T-helper 2 cell treated with Interferon-gamma antibody and Interleukin-4, amounts not matched to agents 5 μg/mL and 100 μg/mL, for 36 hours (primary cell): Measurements from ENCODE around the gene HSF4.
A peak's percentile ranks its signal among the peaks of the same experiment; 100 is the strongest.

Experiments used
- DNase-seq: peaks from one replicate; pipeline ENCODE4 v3.0.0; 2021; ENCODE audit warnings: low spot score
- H3K27ac Mint-ChIP-seq: one replicate; pipeline ENCODE4 v1.8.0; 2021; ENCODE audit warnings: mild to moderate bottlenecking, mixed read lengths
- H3K27me3 Mint-ChIP-seq: one replicate; pipeline ENCODE4 v1.8.0; 2021; ENCODE audit warnings: low read depth, mixed read lengths
- H3K36me3 Mint-ChIP-seq: one replicate; pipeline ENCODE4 v1.8.0; 2021; ENCODE audit warnings: low read depth, mixed read lengths
- H3K4me1 Mint-ChIP-seq: one replicate; pipeline ENCODE4 v1.8.0; 2021; ENCODE audit warnings: low read depth, mixed read lengths
- H3K4me3 Mint-ChIP-seq: one replicate; pipeline ENCODE4 v1.8.0; 2022; ENCODE audit warnings: mild to moderate bottlenecking, moderate library complexity, mixed read lengths
- H3K9me3 Mint-ChIP-seq: one replicate; pipeline ENCODE4 v1.8.0; 2021; ENCODE audit warnings: mixed read lengths

The HSF4 gene

DNA sequence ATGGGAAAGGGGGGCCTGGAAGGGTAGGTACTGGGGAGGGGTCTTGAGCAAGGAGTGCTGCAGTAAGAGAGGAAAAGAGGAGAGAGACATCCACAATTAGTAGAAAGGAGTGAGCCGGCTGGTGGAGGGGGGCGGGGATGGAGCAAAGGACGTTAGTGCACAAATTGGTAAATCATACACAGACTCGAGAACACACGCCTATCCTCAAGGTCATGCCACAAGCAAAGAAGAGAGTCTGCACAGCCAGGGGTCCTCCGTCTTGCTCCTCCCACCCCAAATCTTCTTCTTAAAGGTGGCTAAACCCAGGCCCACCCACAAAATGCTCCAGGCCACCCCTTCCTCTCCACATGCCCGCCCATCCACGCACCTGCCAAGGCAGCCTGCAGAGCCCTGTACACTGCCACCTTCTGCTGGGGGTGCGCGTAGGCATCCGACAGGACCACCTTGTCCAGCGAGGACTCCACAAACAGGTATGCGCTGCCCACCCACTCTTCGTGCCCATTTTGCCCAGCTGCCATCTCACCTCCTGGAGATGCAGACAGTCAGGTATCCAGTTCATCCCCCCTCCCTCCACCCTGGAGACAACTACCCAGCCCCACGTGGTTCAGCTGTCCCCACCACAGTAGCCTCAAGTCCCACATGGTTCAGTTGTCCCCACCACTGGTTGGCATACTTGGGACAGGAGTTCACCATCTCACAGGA, 8.3 kb upstream of the HSF4 start:
- Mint-ChIP-seq H3K36me3 (peaks cover 36% of the 10 kb centered on the region), H3K9me3 (no peaks in the 10 kb centered on the region), H3K4me3 (peak overlapping the region; percentile 51), H3K27ac (no peak overlapping the region), H3K4me1 (peaks cover 51% of the 10 kb centered on the region), H3K27me3 (peaks cover 2% of the 10 kb centered on the region)
- DNase-seq, result no peak

DNA sequence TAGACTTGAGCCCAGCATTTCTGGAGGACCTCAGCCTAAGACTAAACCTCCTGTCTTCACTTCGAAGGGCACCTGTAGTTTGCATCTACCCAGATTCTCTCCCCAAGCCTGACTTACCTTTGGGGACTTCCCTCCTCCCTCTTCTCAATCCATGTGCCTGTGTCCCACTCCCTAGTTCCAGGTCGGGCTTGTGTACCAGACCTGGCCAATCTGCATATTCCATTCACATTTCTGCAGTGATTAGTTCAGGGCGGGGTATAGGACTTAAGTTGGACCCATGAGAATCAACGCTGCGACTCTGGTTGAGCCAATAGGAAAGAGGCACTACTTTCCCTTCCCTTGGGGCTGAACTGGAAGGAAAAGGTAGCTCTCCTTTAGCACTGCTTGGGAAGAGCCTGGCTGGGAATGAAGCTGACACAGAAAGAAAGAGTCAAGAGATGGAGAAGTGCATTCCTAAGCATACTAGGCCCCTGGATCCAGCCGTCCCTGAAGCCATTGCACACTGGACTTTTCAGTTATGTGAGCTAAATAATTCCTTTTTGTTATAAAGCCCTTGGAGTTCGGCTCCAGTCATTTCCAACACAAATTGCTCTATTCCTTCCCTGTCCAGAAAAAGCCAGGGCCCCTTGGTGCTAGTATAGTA, 7.3 kb upstream of the HSF4 start:
- Mint-ChIP-seq H3K4me3 (peak overlapping the region; percentile 86), H3K27ac (peak overlapping the region; percentile 95), H3K9me3 (no peaks in the 10 kb centered on the region), H3K4me1 (peaks cover 52% of the 10 kb centered on the region), H3K36me3 (peaks cover 37% of the 10 kb centered on the region), H3K27me3 (peaks cover 2% of the 10 kb centered on the region)
- no peak for DNase-seq

DNA sequence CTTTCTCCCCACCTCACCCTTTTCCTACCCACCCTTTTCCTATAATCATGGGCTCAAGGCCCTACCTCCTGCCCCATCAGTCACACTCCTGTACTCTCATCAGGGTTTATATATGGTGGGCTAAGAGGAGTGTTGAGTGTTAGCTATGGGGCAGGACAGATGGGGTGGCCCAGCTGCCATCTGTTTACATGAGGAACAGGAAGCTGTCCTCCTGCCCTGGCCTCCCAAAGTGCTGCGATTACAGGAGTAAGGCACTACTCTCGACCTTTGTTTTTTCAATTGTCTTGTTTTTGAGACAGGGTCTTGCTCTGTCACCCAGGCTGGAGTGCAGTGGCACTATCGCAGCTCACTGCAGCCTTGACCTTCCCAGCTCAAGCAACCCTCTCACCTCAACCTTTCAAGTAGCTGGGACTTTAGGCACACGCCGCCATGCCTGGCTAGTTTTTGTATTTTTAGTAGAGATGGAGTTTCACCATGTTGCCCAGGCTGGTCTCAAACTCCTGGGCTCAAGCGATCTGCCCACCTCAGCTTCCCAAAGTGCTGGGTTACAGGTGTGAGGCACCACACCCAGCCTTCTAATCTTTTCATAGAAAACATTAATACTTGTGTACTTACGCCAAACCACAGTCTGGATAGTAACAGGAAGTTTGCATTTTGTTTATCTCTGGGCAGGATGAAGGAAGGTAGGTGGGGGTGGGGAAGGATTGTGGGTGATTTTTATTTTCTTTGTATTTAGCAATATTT, 6.5 kb upstream of the HSF4 start:
- peaks cover 50% of the 10 kb centered on the region for H3K4me1 Mint-ChIP-seq
- peaks cover 2% of the 10 kb centered on the region for H3K27me3 Mint-ChIP-seq
- H3K9me3 Mint-ChIP-seq, result no peaks in the 10 kb centered on the region
- H3K4me3 Mint-ChIP-seq, result peak overlapping the region; percentile 86
- H3K36me3 Mint-ChIP-seq, result peaks cover 35% of the 10 kb centered on the region
- H3K27ac Mint-ChIP-seq, result peak overlapping the region; percentile 95
- no peak for DNase-seq

DNA sequence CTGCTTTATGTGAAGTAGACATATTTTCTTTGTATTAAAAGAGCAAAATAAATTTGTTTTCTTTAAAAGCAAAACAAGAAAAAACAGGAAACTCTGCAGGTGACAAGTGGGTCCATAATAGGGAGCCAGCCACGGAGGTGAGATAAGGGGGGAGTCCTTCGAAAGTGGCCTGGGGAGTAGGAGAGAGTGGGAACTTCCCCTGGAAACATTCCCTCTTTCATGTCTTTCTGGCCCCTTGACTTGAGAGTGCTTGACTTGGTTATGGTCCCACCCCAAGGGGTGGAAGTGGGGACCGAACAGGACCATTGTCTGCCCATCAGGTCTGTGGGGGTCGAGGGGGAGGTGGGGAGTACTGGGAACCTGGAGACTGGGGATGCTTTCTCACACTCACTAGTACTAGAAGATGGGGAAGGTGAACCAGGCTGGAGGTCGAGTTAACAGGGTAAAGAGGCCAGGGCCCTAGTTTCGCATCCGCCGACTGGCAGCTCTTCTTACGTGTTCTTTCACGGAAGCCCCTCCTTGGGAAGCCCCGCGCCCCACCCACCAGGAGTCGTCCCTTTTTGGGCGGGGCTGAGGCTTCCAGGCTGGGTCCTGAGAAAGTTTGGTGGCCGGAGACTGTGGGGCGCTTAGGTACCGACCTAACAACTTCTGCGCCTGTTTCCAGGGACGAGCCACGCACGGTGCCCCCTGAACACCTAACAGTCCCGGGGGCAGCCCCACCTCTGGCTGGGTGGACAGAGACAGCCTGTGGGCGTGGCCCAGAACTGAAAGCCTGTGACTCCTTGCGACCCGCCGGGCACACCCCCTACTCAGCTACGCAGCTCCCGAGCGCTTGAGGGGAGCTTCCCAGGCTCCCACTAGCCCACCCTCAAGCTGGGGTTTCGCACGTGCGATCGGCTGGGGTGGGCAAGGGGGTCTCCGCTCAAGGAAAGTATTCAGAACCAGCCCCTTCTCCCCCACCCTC, 5.6 kb upstream of the HSF4 start:
- Mint-ChIP-seq H3K4me3 (peak overlapping the region; percentile 86), H3K36me3 (peaks cover 30% of the 10 kb centered on the region), H3K4me1 (peaks cover 44% of the 10 kb centered on the region), H3K27ac (peak overlapping the region; percentile 95), H3K27me3 (peaks cover 2% of the 10 kb centered on the region), H3K9me3 (no peaks in the 10 kb centered on the region)
- peak; percentile 87 for DNase-seq

DNA sequence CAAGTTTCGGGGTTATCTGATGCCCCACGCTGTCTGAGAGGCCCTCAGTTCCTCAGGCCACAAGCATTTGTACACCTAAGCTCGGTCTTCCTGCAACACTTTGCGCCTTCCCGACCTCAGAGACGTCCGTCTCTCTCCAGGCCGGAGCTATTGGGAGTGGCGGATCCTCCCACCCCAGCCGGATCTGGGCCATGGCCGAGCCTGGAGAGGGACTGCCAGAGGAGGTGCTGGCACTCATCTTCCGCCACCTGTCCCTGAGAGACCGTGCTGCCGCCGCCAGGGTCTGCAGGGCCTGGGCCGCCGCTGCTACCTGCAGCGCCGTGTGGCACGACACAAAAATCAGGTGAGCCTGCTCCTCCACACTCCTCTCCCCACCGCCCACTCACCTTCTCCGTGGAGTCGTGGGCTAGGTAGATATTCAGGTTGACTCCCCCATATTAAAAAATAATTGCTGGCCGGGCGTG, 2.9 kb upstream of the HSF4 start:
- peaks cover 41% of the 10 kb centered on the region for H3K4me1 Mint-ChIP-seq
- H3K36me3 Mint-ChIP-seq, result peaks cover 31% of the 10 kb centered on the region
- H3K4me3 Mint-ChIP-seq, result peak overlapping the region; percentile 66
- no peak for DNase-seq
- no peaks in the 10 kb centered on the region for H3K9me3 Mint-ChIP-seq
- peaks cover 22% of the 10 kb centered on the region for H3K27me3 Mint-ChIP-seq
- H3K27ac Mint-ChIP-seq, result no peak overlapping the region

DNA sequence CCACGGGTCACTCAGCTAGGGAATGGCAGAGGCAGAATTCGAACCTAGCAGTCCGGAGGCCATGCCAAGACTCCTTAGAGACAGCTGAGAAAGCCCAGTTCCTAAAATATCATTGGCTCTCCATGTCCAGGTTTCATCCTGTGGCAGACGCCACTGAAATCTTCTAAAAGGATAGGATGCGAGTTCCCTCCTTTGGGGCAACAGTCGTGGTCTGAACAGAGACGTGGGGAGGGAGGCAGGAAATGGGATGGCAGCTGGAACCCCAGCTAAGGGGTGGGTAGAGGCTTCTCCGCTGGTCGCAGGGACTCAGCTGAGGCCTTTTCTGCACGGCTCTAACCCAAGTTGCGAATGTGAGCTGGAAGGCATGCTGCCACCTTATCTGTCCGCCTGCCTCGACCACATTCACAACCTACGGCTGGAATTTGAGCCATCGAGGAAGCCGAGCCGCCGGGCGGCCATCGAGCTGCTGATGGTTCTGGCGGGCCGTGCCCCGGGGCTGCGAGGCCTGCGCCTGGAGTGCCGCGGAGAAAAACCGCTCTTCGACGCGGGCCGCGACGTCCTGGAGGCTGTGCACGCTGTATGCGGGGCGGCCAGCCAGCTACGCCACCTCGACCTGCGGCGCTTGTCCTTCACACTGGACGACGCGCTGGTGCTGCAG, 1.9 kb upstream of the HSF4 start:
- H3K4me1 Mint-ChIP-seq, result peaks cover 34% of the 10 kb centered on the region
- H3K9me3 Mint-ChIP-seq, result no peaks in the 10 kb centered on the region
- H3K36me3 Mint-ChIP-seq, result peaks cover 27% of the 10 kb centered on the region
- H3K27me3 Mint-ChIP-seq, result peaks cover 29% of the 10 kb centered on the region
- peak overlapping the region; percentile 67 for H3K27ac Mint-ChIP-seq
- H3K4me3 Mint-ChIP-seq, result peak overlapping the region; percentile 66
- DNase-seq, result no peak

DNA sequence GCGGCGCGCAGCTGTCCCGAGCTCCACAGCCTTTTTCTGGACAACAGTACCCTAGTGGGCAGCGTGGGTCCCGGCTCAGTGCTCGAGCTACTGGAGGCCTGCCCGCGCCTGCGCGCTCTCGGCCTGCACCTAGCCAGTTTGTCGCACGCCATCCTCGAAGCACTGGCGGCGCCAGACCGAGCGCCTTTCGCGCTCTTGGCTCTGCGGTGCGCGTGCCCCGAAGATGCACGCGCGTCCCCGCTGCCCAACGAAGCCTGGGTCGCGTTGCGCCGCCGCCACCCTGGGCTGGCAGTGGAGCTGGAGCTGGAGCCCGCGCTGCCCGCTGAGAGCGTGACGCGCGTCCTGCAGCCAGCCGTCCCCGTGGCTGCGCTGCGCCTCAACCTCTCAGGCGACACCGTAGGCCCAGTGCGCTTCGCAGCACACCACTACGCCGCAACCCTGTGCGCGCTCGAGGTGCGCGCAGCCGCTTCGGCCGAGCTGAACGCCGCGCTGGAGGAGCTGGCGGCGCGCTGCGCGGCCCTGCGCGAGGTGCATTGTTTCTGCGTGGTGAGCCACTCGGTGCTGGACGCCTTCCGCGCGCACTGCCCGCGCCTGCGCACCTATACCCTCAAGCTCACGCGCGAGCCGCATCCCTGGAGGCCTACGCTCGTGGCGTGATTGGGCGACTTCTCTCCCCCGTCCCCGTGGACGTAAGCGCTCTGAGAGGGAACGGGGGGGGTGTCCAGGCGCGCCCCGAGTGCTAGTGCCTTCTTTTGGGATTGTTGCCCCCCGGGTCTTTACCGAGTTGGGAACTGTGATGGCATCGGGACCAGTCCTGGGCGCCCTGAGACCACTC, 1.2 kb upstream of the HSF4 start:
- DNase-seq, result peak; percentile 56
- H3K9me3 Mint-ChIP-seq, result no peaks in the 10 kb centered on the region
- H3K27ac Mint-ChIP-seq, result no peak overlapping the region
- H3K36me3 Mint-ChIP-seq, result peaks cover 23% of the 10 kb centered on the region
- H3K27me3 Mint-ChIP-seq, result peaks cover 33% of the 10 kb centered on the region
- peaks cover 29% of the 10 kb centered on the region for H3K4me1 Mint-ChIP-seq
- H3K4me3 Mint-ChIP-seq, result peak overlapping the region; percentile 38

DNA sequence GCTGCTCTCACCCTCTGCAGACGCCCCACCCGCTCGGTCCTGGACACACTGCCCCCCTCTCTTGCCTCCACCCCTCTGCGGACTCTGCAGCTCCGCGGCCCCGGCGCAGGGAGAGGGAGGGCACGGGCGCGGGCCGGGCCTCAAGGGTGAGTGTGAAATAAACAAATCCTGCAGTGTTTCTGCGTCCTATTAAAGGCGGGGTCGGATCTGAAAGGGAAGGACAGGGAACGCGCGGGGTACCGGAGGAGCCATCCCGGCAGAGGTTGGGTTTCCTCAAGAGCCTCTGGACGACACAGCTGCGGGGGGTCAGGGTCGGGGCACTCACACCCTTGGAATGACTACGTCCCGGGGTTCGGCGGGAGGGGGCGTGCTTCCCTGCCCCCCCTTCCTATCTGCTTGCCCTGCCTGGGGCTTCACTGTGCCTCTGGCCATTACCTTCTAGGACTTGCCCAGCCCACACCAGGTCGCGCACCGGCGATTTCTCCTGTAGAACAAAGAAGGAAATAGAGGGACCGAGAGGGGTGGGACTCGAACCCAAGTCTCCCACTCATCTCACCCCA, 466 bp upstream of the HSF4 start:
- Mint-ChIP-seq H3K4me3 (peak overlapping the region; percentile 38), H3K4me1 (peaks cover 25% of the 10 kb centered on the region), H3K36me3 (peaks cover 21% of the 10 kb centered on the region), H3K27me3 (peaks cover 34% of the 10 kb centered on the region), H3K27ac (no peak overlapping the region), H3K9me3 (no peaks in the 10 kb centered on the region)
- no peak for DNase-seq

DNA sequence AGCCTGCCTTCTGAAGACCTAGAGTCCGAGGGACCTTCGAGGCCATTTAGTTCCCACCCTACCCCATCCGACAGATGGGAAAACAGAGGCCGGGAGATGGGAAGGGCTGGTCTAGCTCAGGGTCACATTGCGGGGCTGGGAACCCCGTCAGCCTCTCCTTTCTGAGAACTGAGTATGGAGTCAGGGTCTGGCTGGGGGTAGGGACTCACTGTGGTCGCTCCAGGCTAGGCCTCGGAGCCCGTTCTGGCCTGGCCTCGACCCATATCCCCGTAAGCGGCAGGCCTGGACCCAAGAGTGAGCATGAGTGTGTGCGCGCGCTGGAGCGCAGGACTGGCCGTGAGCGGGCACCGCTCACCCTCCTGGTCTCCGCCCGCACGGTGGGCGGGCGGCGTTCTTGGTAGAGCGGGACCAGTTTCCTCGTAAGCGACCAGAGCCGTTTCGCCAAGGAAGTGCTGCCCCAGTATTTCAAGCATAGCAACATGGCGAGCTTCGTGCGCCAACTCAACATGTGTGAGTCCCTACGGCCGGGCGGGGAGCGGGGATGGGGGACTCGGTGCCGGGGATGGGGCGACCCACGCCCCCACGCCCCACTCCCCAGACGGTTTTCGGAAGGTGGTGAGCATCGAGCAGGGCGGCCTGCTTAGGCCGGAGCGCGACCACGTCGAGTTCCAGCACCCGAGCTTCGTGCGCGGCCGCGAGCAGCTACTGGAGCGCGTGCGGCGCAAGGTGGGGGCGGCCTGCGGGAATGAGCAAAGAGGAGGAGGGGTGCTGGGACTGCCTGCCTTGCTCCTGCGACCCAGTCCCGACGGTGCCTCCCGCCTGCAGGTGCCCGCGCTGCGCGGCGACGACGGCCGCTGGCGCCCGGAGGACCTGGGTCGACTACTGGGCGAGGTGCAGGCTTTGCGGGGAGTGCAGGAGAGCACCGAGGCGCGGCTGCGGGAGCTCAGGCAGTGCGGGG, 855 bp downstream of the HSF4 start:
- Mint-ChIP-seq H3K4me3 (peak overlapping the region; percentile 38), H3K27me3 (peaks cover 34% of the 10 kb centered on the region), H3K27ac (no peak overlapping the region), H3K4me1 (peaks cover 29% of the 10 kb centered on the region), H3K9me3 (no peaks in the 10 kb centered on the region), H3K36me3 (peaks cover 21% of the 10 kb centered on the region)
- DNase-seq, result no peak

DNA sequence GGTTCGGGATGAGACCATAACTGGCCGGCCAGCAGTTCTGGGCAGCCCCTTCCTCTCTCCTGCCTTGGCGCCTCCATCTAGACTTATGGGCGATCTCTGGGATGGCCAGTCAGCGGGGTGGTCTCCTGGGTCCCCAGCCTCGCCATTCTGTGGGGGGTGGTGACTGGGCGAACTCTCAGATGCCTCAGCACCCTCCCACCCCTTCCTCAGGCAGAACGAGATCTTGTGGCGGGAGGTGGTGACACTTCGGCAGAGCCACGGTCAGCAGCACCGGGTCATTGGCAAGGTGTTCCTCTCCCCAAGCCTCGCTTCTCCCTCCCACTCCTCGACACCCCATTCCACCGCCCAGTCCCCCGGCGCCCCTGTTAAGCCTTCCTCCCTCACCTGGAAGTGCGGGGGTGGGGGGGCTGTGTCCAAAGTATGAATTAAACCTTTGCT, 1.6 kb downstream of the HSF4 start:
- no peaks in the 10 kb centered on the region for H3K9me3 Mint-ChIP-seq
- H3K27ac Mint-ChIP-seq, result no peak overlapping the region
- peaks cover 33% of the 10 kb centered on the region for H3K27me3 Mint-ChIP-seq
- H3K4me3 Mint-ChIP-seq, result no peak overlapping the region
- peaks cover 32% of the 10 kb centered on the region for H3K4me1 Mint-ChIP-seq
- peaks cover 20% of the 10 kb centered on the region for H3K36me3 Mint-ChIP-seq
- DNase-seq, result no peak

DNA sequence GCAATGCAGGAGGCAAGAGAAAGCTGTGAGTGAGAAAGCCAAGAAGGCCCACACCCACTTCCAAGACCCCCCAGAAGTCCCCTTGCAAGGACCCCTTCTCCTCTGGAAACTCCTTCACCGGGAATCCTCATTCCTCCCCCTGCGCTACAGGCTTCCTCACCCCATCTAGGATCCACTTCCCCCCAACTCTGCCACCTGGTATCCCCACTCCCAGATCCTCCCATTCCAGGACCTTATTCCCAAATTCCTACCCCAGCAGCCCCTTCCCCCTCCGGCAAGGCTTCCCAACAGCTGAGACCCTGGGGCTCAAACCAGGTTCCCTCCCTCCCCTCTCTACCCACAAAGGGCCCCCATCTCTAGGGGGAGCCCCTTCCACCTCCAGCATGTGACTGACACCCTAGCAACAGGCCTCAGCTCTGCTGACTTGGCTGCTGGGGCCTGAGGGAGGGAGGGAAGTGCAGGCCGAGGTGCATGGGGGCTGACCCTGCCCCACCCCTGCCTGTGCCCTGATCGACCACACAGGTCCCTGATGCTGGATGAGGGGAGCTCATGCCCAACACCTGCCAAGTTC, 2.1 kb downstream of the HSF4 start:
- peaks cover 35% of the 10 kb centered on the region for H3K27me3 Mint-ChIP-seq
- H3K27ac Mint-ChIP-seq, result no peak overlapping the region
- no peaks in the 10 kb centered on the region for H3K9me3 Mint-ChIP-seq
- peaks cover 20% of the 10 kb centered on the region for H3K36me3 Mint-ChIP-seq
- no peak overlapping the region for H3K4me3 Mint-ChIP-seq
- peaks cover 35% of the 10 kb centered on the region for H3K4me1 Mint-ChIP-seq
- no peak for DNase-seq
